ENCODE measurements around the gene GZF1. TPM values are rescaled to one million over a fixed set of nuclear protein-coding genes. Genes with fewer than 3 reads are reported as not detected.
A peak's percentile ranks its signal among the peaks of the same experiment; 100 is the strongest.

GZF1 gene
- total and polyA plus RNA-seq, 2 experiments from 2014 or later: 5.9 to 11.0 TPM

- Histone ChIP-seq H2AFZ (no peak overlapping the region), H3K36me3 (ENCODE audit: low read depth) (no peaks in the 10 kb centered on the region), H3K27ac (no peak overlapping the region), H3K4me1 (ENCODE audit: insufficient read depth) (peaks cover 38% of the 10 kb centered on the region), H3K27me3 (replicated peaks; ENCODE audit: insufficient read depth) (no peaks in the 10 kb centered on the region), H3K79me2 (ENCODE audit: insufficient read depth) (peaks cover 95% of the 10 kb centered on the region), H3K4me3 (no peak overlapping the region), H4K20me1 (ENCODE audit: insufficient read depth) (no peaks in the 10 kb centered on the region; the same call in 1 of the 2 replicates), H3K4me2 (ENCODE audit: unreplicated experiment) (no peak overlapping the region), H3K9me2 (ENCODE audit: insufficient read depth) (no peaks in the 10 kb centered on the region), H3K9me3 (ENCODE audit: low read depth) (no peaks in the 10 kb centered on the region), H3K9ac (no peak overlapping the region), H3F3A (ENCODE audit: insufficient read depth) (peaks cover 16% of the 10 kb centered on the region)
- no peak for TF ChIP-seq EZH2phosphoT487 (IDR thresholded peaks at IDR 0.05; ENCODE audit: insufficient read depth, low read depth)
- no peak for TF ChIP-seq EZH2 (IDR thresholded peaks at IDR 0.05; ENCODE audit: insufficient read depth, poor library complexity, severe bottlenecking)
- in situ Hi-C loops (cut with MboI): no loop called here
- 97 to 99% methylated on average over 5 of the region's 5 CpGs for WGBS, 2 experiments (ENCODE audit: low coverage in 1 of 2, low lambda C conversion rate in 2 of 2, missing lambda C conversion rate in 2 of 2)
- no peak for DNase-seq
Observed at GRCh38 chr20:23415555-23415954, 53.6 kb downstream of the GZF1 start.

- H3K9ac ChIP-seq: no peak overlapping the region
- DNase-seq: peak; percentile 81
- H3K4me3 ChIP-seq: no peak overlapping the region
- H3K4me2 ChIP-seq (ENCODE audit: unreplicated experiment): peak overlapping the region; percentile 17
- in situ Hi-C loops (cut with MboI): no loop called here
- TF ChIP-seq EZH2phosphoT487 (IDR thresholded peaks at IDR 0.05; ENCODE audit: insufficient read depth, low read depth) (no peak), EZH2 (IDR thresholded peaks at IDR 0.05; ENCODE audit: insufficient read depth, poor library complexity, severe bottlenecking) (no peak)
- H3K9me2 ChIP-seq (ENCODE audit: insufficient read depth): no peaks in the 10 kb centered on the region
- H3K9me3 ChIP-seq (ENCODE audit: low read depth): no peaks in the 10 kb centered on the region
- H3K4me1 ChIP-seq (ENCODE audit: insufficient read depth): peaks cover 32% of the 10 kb centered on the region
- H2AFZ ChIP-seq: no peak overlapping the region
- H3K27me3 ChIP-seq (replicated peaks; ENCODE audit: insufficient read depth): no peaks in the 10 kb centered on the region
- no peaks in the 10 kb centered on the region for H3K36me3 ChIP-seq (ENCODE audit: low read depth)
- no peaks in the 10 kb centered on the region; the same call in 1 of the 2 replicates for H4K20me1 ChIP-seq (ENCODE audit: insufficient read depth)
- H3K79me2 ChIP-seq (ENCODE audit: insufficient read depth): peaks cover 95% of the 10 kb centered on the region
- peaks cover 16% of the 10 kb centered on the region for H3F3A ChIP-seq (ENCODE audit: insufficient read depth)
- WGBS, 2 experiments (ENCODE audit: low coverage in 1 of 2, low lambda C conversion rate in 2 of 2, missing lambda C conversion rate in 2 of 2): 57 to 64% methylated on average over 6 of the region's 6 CpGs
- H3K27ac ChIP-seq: no peak overlapping the region
Observed at GRCh38 chr20:23415959-23416583, 54.1 kb downstream of the GZF1 start.

- H4K20me1 ChIP-seq (ENCODE audit: insufficient read depth): no peaks in the 10 kb centered on the region; the same call in 1 of the 2 replicates
- no peak for TF ChIP-seq EZH2phosphoT487 (IDR thresholded peaks at IDR 0.05; ENCODE audit: insufficient read depth, low read depth)
- TF ChIP-seq EZH2 (IDR thresholded peaks at IDR 0.05; ENCODE audit: insufficient read depth, poor library complexity, severe bottlenecking): no peak
- in situ Hi-C loops (cut with MboI): no loop called here
- no peak for DNase-seq
- H3K4me2 ChIP-seq (ENCODE audit: unreplicated experiment): no peak overlapping the region
- no peaks in the 10 kb centered on the region for H3K27me3 ChIP-seq (replicated peaks; ENCODE audit: insufficient read depth)
- H3K9me3 ChIP-seq (ENCODE audit: low read depth): no peaks in the 10 kb centered on the region
- no peaks in the 10 kb centered on the region for H3K36me3 ChIP-seq (ENCODE audit: low read depth)
- H3K4me1 ChIP-seq (ENCODE audit: insufficient read depth): peaks cover 18% of the 10 kb centered on the region
- H3K4me3 ChIP-seq: no peak overlapping the region
- peaks cover 79% of the 10 kb centered on the region for H3K79me2 ChIP-seq (ENCODE audit: insufficient read depth)
- no peak overlapping the region for H3K9ac ChIP-seq
- H2AFZ ChIP-seq: no peak overlapping the region
- H3F3A ChIP-seq (ENCODE audit: insufficient read depth): peaks cover 16% of the 10 kb centered on the region
- H3K27ac ChIP-seq: no peak overlapping the region
- H3K9me2 ChIP-seq (ENCODE audit: insufficient read depth): no peaks in the 10 kb centered on the region
Observed at GRCh38 chr20:23417861-23418260, 55.9 kb downstream of the GZF1 start.

GRCh38 chr20:23419657-23419994 is 57.6 kb downstream of the GZF1 start:
- peaks cover 18% of the 10 kb centered on the region for H3K4me1 ChIP-seq (ENCODE audit: insufficient read depth)
- H3K9me3 ChIP-seq (ENCODE audit: low read depth): no peaks in the 10 kb centered on the region
- peak overlapping the region; percentile 83 for H3K4me3 ChIP-seq
- H3K27me3 ChIP-seq (replicated peaks; ENCODE audit: insufficient read depth): no peaks in the 10 kb centered on the region
- no peak for DNase-seq
- peak overlapping the region; percentile 99 for H3K4me2 ChIP-seq (ENCODE audit: unreplicated experiment)
- in situ Hi-C loops (cut with MboI): no loop called here
- H3K9me2 ChIP-seq (ENCODE audit: insufficient read depth): no peaks in the 10 kb centered on the region
- H4K20me1 ChIP-seq (ENCODE audit: insufficient read depth): no peaks in the 10 kb centered on the region
- peak overlapping the region; percentile 91 for H2AFZ ChIP-seq
- H3K27ac ChIP-seq: peak overlapping the region; percentile 80
- no peaks in the 10 kb centered on the region for H3K36me3 ChIP-seq (ENCODE audit: low read depth)
- H3K9ac ChIP-seq: peak overlapping the region; percentile 90
- peaks cover 61% of the 10 kb centered on the region for H3K79me2 ChIP-seq (ENCODE audit: insufficient read depth)
- peaks cover 16% of the 10 kb centered on the region for H3F3A ChIP-seq (ENCODE audit: insufficient read depth)
- 16 to 20% methylated on average over 5 of the region's 5 CpGs for WGBS, 2 experiments (ENCODE audit: low coverage in 1 of 2, low lambda C conversion rate in 2 of 2, missing lambda C conversion rate in 2 of 2)
- TF ChIP-seq EZH2 (IDR thresholded peaks at IDR 0.05; ENCODE audit: insufficient read depth, poor library complexity, severe bottlenecking) (no peak), EZH2phosphoT487 (IDR thresholded peaks at IDR 0.05; ENCODE audit: insufficient read depth, low read depth) (no peak)

Data from GM23248 (cell line).